BJ (cell line): Measurements from ENCODE around the gene DNAJC7. TPM values are rescaled to one million over a fixed set of nuclear protein-coding genes. Genes with fewer than 3 reads are reported as not detected.

ENCODE experiments used
- CTCF ChIA-PET: fragments of 350-600 bp; formaldehyde crosslinking; extraction: SDS; loops from one replicate; lab custom pipeline; 2021; ENCODE audit warnings: antibody characterized with exemption, inconsistent platforms; lab: Yijun Ruan, JAX
- POLR2A ChIA-PET: fragments of 300-600 bp; sonication (Branson Sonifier 250); formaldehyde crosslinking; extraction: SDS; loops from one replicate; lab custom pipeline; 2021; ENCODE audit warnings: antibody characterized with exemption; lab: Charles Lee
- DNase-seq: peaks from one replicate; pipeline ENCODE4 v3.0.0-alpha.2; 2011; ENCODE audit warnings: low read depth
- H3K27me3 ChIP-seq: 2 replicates; pipeline ENCODE4 v1.6.0; 2011; ENCODE audit warnings: low read length; ENCODE audit not compliant: control insufficient read depth, insufficient read depth
- H3K36me3 ChIP-seq: 2 replicates; pipeline ENCODE4 v1.5.1; 2011; ENCODE audit warnings: low read length; ENCODE audit not compliant: control insufficient read depth, insufficient read depth
- H3K4me3 ChIP-seq: 2 replicates; pipeline ENCODE4 v1.5.1; 2011; ENCODE audit warnings: low read depth, mild to moderate bottlenecking, control low read depth, low read length
- CTCF ChIP-seq: IDR thresholded peaks from 2 replicates; pipeline ENCODE4 v1.5.1; 2011; ENCODE audit warnings: low read depth, mild to moderate bottlenecking, control low read depth, inconsistent platforms, low read length, moderate library complexity; ENCODE audit not compliant: insufficient read depth
- polyA plus RNA-seq: library from polyadenylated mRNA; depleted of rRNA; stranded (reverse); fragments of >200 nt; gene quantifications from 2 replicates; pipeline ENCODE4 v1.2.3, GENCODE V29; 2011

The DNAJC7 gene
- polyA plus RNA-seq, 1 experiment, result 41.1 TPM

GRCh38 chr17:42000413-42001133 is 16.7 kb downstream of the DNAJC7 start:
- CTCF ChIA-PET, result no interaction called here
- Histone ChIP-seq H3K27me3 (no peaks in the 10 kb centered on the region), H3K4me3 (no peak overlapping the region), H3K36me3 (peaks cover 13% of the 10 kb centered on the region)
- POLR2A ChIA-PET, result no interaction called here
- TF ChIP-seq CTCF, result no peak
- no peak for DNase-seq

GRCh38 chr17:41998497-41998896 is 18.7 kb downstream of the DNAJC7 start:
- TF ChIP-seq CTCF, result no peak
- Histone ChIP-seq H3K27me3 (no peaks in the 10 kb centered on the region), H3K36me3 (peaks cover 18% of the 10 kb centered on the region), H3K4me3 (no peak overlapping the region)
- no peak for DNase-seq
- POLR2A ChIA-PET, result no interaction called here
- CTCF ChIA-PET, result interaction anchor here (1.1 kb wide), 1 partner anchor 21 kb away, joined by 3 read pairs; the partner anchor contains the start of gene NKIRAS2

GRCh38 chr17:41996855-41997164 is 20.4 kb downstream of the DNAJC7 start:
- DNase-seq, result no peak
- ChIA-PET CTCF (interaction anchor here (0.9 to 1.4 kb wide), 3 partner anchors 11 to 35 kb away, joined by 3 to 4 read pairs (median 3); no protein-coding TSS in a partner anchor), POLR2A (no interaction called here)
- no peak overlapping the region for H3K4me3 ChIP-seq
- TF ChIP-seq CTCF, result no peak
- no peaks in the 10 kb centered on the region for H3K27me3 ChIP-seq
- peaks cover 20% of the 10 kb centered on the region for H3K36me3 ChIP-seq

GRCh38 chr17:41992576-41992975 is 24.7 kb downstream of the DNAJC7 start:
- no peak for TF ChIP-seq CTCF
- no peak for DNase-seq
- Histone ChIP-seq H3K4me3 (no peak overlapping the region), H3K27me3 (no peaks in the 10 kb centered on the region), H3K36me3 (peaks cover 27% of the 10 kb centered on the region)
- ChIA-PET CTCF (no interaction called here), POLR2A (interaction anchor here (0.6 kb wide), 1 partner anchor 12 kb away, joined by 3 read pairs; no protein-coding TSS in a partner anchor)

GRCh38 chr17:41989702-41990419 is 27.4 kb downstream of the DNAJC7 start:
- ChIA-PET POLR2A (interaction anchor here (0.6 kb wide), 1 partner anchor 258 kb away, joined by 10 read pairs; no protein-coding TSS in a partner anchor), CTCF (interaction anchor here (0.9 to 1.3 kb wide), 2 partner anchors 13 to 29 kb away, joined by 3 read pairs; no protein-coding TSS in a partner anchor)
- H3K36me3 ChIP-seq, result peaks cover 24% of the 10 kb centered on the region
- no peaks in the 10 kb centered on the region for H3K27me3 ChIP-seq
- DNase-seq, result no peak
- no peak overlapping the region for H3K4me3 ChIP-seq
- TF ChIP-seq CTCF, result no peak
